IPS DF 6.9 (cell line): ENCODE data around the gene OLFML2B.

Experiments
- DNase-seq: peaks from one replicate; pipeline ENCODE4 v3.0.0-alpha.2; 2013; ENCODE audit warnings: low read depth, low spot score
- H3K27ac ChIP-seq: one replicate; pipeline ENCODE4 v1.5.1; 2013; ENCODE audit warnings: low read length, control low read depth
- H3K27me3 ChIP-seq: 2 replicates; pipeline ENCODE4 v1.6.1; 2013; ENCODE audit warnings: mild to moderate bottlenecking, low read length; ENCODE audit not compliant: control insufficient read depth, insufficient read depth
- H3K36me3 ChIP-seq: 2 replicates; pipeline ENCODE4 v1.6.1; 2013; ENCODE audit warnings: low read length; ENCODE audit not compliant: control insufficient read depth, insufficient read depth
- H3K4me1 ChIP-seq: 2 replicates; pipeline ENCODE4 v1.6.1; 2013; ENCODE audit warnings: low read length; ENCODE audit not compliant: control insufficient read depth, insufficient read depth
- H3K4me3 ChIP-seq: 2 replicates; pipeline ENCODE4 v1.5.1; 2013; ENCODE audit warnings: mild to moderate bottlenecking, low read length
- H3K9me3 ChIP-seq: 2 replicates; pipeline ENCODE4 v1.6.1; 2013; ENCODE audit warnings: low read length, inconsistent platforms; ENCODE audit not compliant: control insufficient read depth, insufficient read depth
- WGBS: extraction: QIAGEN DNeasy Blood & Tissue Kit; methylation state at CpG from one replicate; pipeline ENCODE4 v1.1.7; 2013; ENCODE audit warnings: mixed read lengths, missing lambda C conversion rate; ENCODE audit not compliant: insufficient read length, insufficient coverage; 5-methylcytosine and 5-hydroxymethylcytosine counted together

The OLFML2B gene

GRCh38 chr1:161966067-161966466, 57.6 kb downstream of the OLFML2B start:
- Histone ChIP-seq H3K27me3 (no peaks in the 10 kb centered on the region), H3K4me3 (no peak overlapping the region), H3K36me3 (no peaks in the 10 kb centered on the region), H3K4me1 (no peaks in the 10 kb centered on the region), H3K27ac (no peak overlapping the region), H3K9me3 (no peaks in the 10 kb centered on the region)
- DNase-seq = no peak
- no CpG with 5 or more reads among the region's 4 CpGs for WGBS

DNA sequence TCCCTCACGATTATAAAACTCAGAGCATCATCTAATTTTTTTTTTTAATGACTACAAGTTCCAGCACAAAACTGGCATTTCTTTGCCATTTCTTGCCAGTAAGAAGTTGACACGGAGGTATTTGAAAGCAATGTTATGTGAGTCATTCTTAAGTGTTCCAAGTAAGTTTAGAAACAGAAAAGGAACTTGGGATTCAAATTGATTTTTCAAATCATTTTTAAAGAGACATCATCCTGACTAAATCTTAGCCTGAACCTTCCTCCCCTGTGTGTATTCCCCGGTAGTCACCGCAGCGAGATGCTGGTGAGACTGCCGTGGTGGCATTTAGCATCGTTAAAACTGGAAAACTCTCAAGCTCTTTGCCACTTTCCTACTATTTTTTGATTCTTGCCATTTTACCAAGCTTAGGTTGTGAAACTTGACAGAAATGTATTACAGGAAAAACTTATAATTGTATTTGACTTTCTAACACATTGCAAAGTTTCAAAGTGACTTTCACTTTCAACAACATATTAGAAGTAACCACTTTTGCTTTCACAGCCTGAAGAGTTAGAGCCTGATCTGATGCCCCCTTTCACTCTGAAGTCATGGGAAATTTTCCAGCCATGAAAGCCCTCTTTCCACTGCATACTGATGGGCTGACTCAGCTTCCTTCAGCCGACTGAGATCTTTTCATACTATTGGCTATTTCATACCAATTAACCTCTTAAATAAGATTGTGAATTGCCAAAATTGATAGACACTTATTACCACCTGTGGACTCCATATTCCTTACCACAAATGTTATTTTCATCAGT, 61.4 kb downstream of the OLFML2B start:
- no peak overlapping the region for H3K4me3 ChIP-seq
- no peak overlapping the region for H3K27ac ChIP-seq
- H3K4me1 ChIP-seq = no peaks in the 10 kb centered on the region
- H3K27me3 ChIP-seq = no peaks in the 10 kb centered on the region
- no peaks in the 10 kb centered on the region for H3K36me3 ChIP-seq
- DNase-seq = no peak
- no CpG with 5 or more reads among the region's 8 CpGs for WGBS
- H3K9me3 ChIP-seq = no peaks in the 10 kb centered on the region

DNA sequence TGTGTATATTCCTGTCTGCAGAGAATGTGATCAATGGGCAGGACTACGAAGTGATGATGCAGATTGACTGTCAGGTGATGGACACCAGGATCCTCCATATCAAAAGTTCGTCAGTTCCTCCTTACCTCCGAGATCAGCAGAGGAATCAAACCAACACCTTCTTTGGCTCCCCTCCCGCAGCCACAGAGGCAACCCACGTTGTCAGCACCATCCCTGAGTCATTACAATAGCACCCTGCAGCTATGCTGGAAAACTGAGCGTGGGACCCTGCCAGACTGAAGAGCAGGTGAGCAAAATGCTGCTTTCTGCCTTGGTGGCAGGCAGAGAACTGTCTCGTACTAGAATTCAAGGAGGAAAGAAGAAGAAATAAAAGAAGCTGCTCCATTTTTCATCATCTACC, 65.2 kb downstream of the OLFML2B start:
- no peak overlapping the region for H3K4me3 ChIP-seq
- WGBS = no CpG with 5 or more reads among the region's 7 CpGs
- DNase-seq = no peak
- no peaks in the 10 kb centered on the region for H3K9me3 ChIP-seq
- H3K27me3 ChIP-seq = no peaks in the 10 kb centered on the region
- no peaks in the 10 kb centered on the region for H3K4me1 ChIP-seq
- no peak overlapping the region for H3K27ac ChIP-seq
- no peaks in the 10 kb centered on the region for H3K36me3 ChIP-seq

GRCh38 chr1:161956930-161957329, 66.7 kb downstream of the OLFML2B start:
- DNase-seq = no peak
- no peaks in the 10 kb centered on the region for H3K4me1 ChIP-seq
- no CpG with 5 or more reads among the region's 3 CpGs for WGBS
- H3K4me3 ChIP-seq = no peak overlapping the region
- no peaks in the 10 kb centered on the region for H3K27me3 ChIP-seq
- H3K9me3 ChIP-seq = no peaks in the 10 kb centered on the region
- no peaks in the 10 kb centered on the region for H3K36me3 ChIP-seq
- no peak overlapping the region for H3K27ac ChIP-seq

- no CpG with 5 or more reads among the region's 4 CpGs for WGBS
Measured at GRCh38 chr1:161956097-161956496, 67.6 kb downstream of the OLFML2B start.

DNA sequence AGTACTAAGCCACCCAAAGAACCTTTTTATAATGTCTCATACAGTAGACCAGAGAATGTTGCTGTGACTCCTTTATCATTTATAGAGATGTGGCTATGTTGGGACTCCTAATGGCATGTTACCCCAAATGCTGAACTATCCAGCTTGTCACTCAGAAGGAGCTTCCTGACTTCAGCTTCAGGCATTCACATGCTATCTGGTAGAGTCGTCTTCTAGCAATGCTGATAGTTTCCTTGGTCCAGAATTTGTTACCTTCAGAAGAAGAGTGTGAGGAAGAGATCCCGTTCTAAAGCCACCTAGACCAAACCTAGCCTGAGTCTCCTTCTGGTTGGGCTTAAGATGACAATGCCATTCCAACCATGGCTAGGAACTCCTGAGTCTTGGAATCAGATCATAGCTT, 68.1 kb downstream of the OLFML2B start:
- Histone ChIP-seq H3K27ac (no peak overlapping the region), H3K4me3 (no peak overlapping the region), H3K27me3 (no peaks in the 10 kb centered on the region), H3K4me1 (no peaks in the 10 kb centered on the region), H3K9me3 (no peaks in the 10 kb centered on the region), H3K36me3 (no peaks in the 10 kb centered on the region)
- no peak for DNase-seq
- no CpG with 5 or more reads among the region's 2 CpGs for WGBS

More at GRCh38 chr1:161956097-161956496, 67.6 kb downstream of the OLFML2B start:
- Histone ChIP-seq H3K4me3 (no peak overlapping the region), H3K4me1 (no peaks in the 10 kb centered on the region), H3K27me3 (no peaks in the 10 kb centered on the region), H3K36me3 (no peaks in the 10 kb centered on the region), H3K27ac (no peak overlapping the region), H3K9me3 (no peaks in the 10 kb centered on the region)
- no peak for DNase-seq

GRCh38 chr1:161954466-161954865, 69.2 kb downstream of the OLFML2B start:
- Histone ChIP-seq H3K27me3 (no peaks in the 10 kb centered on the region), H3K36me3 (no peaks in the 10 kb centered on the region), H3K4me1 (no peaks in the 10 kb centered on the region), H3K9me3 (no peaks in the 10 kb centered on the region), H3K4me3 (no peak overlapping the region), H3K27ac (no peak overlapping the region)
- no peak for DNase-seq

DNA sequence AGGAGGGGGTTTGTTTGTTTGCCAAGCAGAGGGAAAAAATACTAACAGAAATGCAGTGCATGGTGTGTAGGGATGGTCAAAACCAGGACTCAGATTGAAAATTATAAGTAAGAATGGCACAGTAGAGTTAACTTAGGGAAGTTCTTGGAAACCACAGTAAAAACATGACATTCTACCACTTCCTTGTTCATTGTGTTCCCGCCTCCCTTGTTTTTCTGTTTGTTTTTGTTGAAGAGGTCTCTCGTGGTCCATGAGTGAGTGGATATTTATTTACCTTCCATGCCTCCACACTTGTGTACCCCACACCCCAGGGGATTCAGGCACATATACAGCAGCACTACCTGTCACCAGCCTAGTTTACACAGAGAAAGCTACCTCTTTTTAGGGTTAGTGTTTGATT, 69.6 kb downstream of the OLFML2B start:
- no peak overlapping the region for H3K4me3 ChIP-seq
- WGBS = no CpG with 5 or more reads among the region's 2 CpGs
- H3K27ac ChIP-seq = no peak overlapping the region
- no peaks in the 10 kb centered on the region for H3K4me1 ChIP-seq
- H3K36me3 ChIP-seq = no peaks in the 10 kb centered on the region
- H3K9me3 ChIP-seq = no peaks in the 10 kb centered on the region
- no peaks in the 10 kb centered on the region for H3K27me3 ChIP-seq
- DNase-seq = no peak

DNA sequence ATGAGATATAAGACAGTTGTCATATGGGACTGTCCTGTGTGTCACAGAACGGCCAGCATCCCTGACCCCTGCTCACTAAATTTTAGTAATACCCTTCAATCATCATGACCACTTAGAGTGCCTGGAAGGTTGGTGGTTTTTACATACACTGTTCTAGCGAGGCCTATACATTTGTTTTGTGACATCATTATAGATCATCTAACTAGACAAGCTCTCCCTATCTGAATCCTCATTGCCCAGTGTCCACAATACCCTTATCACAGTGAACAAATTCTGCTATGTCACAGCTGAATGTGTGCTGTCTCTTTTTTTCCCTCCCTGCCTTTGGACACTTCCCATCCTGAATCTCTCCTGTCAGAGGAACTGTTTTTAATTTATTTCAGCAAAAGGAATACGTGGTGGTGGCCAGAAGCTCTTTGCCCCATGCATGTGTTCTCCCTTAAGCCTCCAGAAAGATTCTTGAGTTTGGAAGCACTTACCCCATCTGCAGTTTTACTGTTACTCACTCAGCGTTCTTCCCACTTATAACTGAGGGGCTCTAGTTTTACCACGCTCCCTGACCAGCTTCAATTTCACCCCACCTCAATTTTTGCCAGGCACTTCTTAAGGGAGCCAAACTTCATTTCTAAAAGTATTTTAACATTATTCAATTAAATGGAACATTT, 70.3 kb downstream of the OLFML2B start:
- Histone ChIP-seq H3K9me3 (no peaks in the 10 kb centered on the region), H3K4me1 (no peaks in the 10 kb centered on the region), H3K27ac (no peak overlapping the region), H3K27me3 (no peaks in the 10 kb centered on the region), H3K4me3 (no peak overlapping the region), H3K36me3 (no peaks in the 10 kb centered on the region)
- no CpG with 5 or more reads among the region's 5 CpGs for WGBS
- no peak for DNase-seq

GRCh38 chr1:161952607-161953172, 71.0 kb downstream of the OLFML2B start:
- no CpG with 5 or more reads among the region's 3 CpGs for WGBS
- DNase-seq = no peak
- H3K27me3 ChIP-seq = no peaks in the 10 kb centered on the region
- H3K4me3 ChIP-seq = no peak overlapping the region
- no peaks in the 10 kb centered on the region for H3K36me3 ChIP-seq
- no peak overlapping the region for H3K27ac ChIP-seq
- H3K9me3 ChIP-seq = no peaks in the 10 kb centered on the region
- H3K4me1 ChIP-seq = no peaks in the 10 kb centered on the region
